GM10266 (cell line): ENCODE data around the gene SLC37A4.

Experiments
- DNase-seq: peaks from one replicate; pipeline ENCODE4 v3.0.0; 2012; ENCODE audit errors: extremely low spot score
- CTCF ChIP-seq: IDR thresholded peaks from 2 replicates; pipeline ENCODE4 v1.5.1; 2012; ENCODE audit warnings: mild to moderate bottlenecking, low read depth; ENCODE audit not compliant: control insufficient read depth, insufficient read depth; ENCODE audit errors: missing control alignments

The SLC37A4 gene

GRCh38 chr11:118979434-118979833, 51.2 kb downstream of the SLC37A4 start:
- no peak for DNase-seq
- no peak for TF ChIP-seq CTCF

- no peak for DNase-seq
- no peak for TF ChIP-seq CTCF
Measured at GRCh38 chr11:118975771-118976709, 54.6 kb downstream of the SLC37A4 start.
